GM18867 (cell line): ENCODE measurements around the gene OR52L1.
"Not testable (repeated sequence)": the region's sequence is repeated elsewhere in the genome, so short reads cannot be mapped to it uniquely, and the experiment has no call there.

Experiments
- ATAC-seq: cut with Tn5 transposase; IDR thresholded peaks from one replicate; pipeline ENCODE4 v1.9.1; 2021; ENCODE audit warnings: mild to moderate bottlenecking, moderate library complexity; ENCODE audit not compliant: unreplicated experiment

OR52L1 gene

DNA sequence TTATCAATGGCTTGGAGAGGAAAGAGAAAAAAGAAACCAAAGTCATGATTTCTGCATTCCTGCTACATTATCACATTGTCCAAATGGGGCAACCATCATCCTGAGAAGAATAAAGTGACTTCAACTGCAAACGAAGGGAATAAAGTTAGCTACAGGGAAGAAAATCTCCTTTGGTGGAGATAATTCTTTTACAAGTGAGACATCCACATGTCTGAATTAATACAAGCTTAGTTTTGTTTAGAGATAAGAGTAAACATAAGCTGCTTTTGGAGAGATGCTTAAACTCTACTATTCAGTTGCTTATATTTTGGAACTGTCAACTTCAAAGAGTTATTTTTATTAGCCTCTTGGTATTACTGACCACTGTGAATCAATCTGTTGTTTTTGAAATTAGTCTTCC lies at the start of gene OR52L1:
OR52L1 (minus strand) TSS at position 101 of the 400 bp plus-strand sequence; CDS start at position 46, 55 bp downstream.
- ATAC-seq: no peak

DNA sequence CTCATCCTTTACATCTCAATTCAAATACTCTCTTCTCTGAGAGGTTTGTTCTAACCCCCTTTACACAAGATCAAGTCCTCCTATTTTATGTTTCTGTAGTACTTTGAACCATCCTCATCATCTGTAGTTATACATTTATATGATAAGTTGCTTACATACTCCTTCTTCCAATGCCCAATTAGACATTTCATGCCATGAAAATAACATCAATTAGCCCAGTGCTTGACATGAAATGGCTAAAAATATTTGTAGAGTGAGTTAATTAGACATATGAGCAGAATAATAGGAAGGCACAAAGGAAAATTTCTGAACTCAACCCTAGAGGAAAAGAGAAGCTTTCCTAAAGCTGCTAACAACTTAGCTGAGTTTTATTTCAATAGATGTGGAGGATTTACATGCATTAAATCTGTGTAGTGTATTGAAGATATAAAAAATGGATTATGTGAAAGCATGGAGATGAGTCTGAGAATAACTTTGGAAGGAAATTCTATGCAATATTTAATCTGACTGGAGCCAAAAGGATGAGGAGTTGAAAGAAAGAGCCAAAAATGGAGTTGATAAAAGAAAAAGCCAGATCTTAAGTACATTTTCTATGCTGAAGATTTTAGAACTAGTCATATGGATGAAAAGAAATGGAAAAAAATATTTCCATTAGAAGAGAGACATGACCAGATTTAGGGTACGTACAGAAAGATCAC lies 44.1 kb upstream of the OR52L1 start, which contains the start of gene OR56A1:
OR56A1 (minus strand) TSS at position 51 of the 698 bp plus-strand sequence. CDS start 3,066 bp downstream, outside the sequence.
- ATAC-seq: no peak

DNA sequence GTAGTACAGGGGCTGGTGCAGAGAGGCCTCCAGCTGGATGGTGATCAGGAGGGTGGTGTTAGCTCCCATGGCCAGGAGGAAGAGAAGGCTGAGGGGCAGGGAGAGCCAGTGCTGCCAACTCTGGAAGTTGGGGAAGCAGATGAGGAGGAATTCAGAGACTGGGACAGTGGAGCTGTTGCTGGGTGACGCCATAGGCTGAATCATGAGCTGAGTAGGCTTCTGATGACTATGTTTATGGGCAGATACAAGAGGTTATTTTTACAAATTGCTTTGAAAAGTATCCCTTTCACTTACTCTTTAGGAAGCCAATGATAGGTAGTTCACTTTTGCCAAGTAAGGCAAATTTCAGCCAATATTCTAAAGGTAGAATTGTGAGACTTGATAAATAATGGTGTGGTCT lies 40.7 kb upstream of the OR52L1 start:
- no peak for ATAC-seq

DNA sequence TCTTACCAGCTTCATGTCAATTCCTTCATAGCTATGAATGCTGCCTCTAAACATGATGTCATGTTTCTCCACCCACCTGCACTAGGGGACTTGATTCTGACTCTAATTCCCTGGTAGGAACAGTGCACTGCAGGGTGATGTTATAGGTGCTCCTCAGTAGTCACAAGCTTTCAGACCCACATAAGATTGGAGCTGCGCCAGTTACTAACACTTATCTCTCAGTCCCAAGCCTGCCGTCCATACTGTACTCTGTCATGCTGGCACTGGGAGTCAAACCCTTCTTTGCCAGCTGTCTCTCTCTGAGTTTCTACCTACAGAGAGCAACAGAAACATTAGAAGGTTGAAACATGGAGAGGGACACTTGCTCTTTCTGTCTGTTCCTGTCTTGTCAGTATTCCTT lies 38.3 kb upstream of the OR52L1 start:
- no peak for ATAC-seq

DNA sequence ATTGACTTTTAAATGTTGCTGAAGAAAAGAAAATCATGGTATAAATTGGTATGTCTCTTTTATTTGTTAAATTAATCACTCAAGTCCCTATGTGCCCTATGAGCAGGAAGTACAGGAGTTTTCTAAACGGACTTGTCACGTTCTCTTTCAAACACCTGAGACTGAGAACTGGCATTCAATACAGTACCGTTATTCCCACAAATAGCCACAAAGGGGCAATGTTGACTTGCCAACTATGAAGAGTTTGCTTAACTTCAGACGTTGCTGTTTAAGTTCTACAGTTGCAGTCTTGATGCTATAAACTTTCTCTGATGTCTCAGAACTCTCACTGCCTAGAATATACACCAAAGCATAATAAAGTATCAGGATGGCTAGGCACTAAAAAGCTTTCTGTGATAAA lies 36.2 kb upstream of the OR52L1 start:
- ATAC-seq: no peak

DNA sequence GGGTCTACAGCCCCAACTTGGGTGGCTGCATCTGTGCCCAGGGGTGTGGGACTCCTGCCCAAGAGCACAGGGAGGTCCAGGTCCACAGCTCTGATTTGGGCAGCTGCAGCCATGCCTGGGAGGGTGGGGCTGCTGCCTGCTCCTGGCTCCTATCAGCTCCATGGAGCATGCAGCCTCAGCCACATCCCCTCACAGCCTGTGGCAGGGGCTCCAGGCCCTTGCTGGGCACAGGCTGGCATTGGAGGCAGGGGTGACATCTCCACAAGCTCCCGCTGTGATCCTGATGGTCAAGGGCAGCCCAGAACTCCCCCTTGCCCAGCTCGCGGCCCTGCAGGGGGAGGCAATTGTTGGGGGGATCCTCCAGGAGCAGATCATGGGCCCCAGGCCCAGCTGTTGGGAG lies 26.3 kb upstream of the OR52L1 start:
- ATAC-seq: no peak

DNA sequence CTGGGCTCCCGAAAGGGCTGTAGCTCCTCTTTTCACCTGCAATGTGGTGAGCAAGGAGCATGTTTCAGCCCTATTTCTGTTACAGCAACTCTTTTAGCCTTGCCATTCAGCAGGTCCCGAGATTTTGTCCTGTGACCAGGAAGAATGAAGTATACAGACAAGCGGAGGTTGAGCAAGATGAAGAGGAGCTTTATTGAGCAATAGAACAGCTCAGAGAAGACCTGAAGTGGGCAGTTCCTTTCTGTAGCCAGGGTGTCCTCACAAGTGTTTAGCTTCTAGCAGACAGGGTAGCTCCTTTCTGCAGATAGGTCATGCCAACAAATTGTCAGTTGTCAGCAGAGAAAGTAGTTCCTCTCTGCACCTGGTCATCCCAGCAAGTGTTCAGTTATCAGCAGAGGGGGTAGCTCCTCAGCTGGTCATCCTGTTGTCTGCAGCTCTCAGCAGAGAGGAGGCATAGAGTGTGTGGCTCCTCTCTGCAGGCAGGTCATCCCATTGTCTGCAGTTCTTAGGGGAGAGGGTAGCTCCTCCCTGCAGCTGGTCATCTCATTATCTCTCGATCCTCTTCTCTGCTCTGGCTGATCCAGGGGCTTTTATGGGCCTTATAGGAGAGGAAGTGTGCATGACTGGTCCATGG lies 25.4 kb upstream of the OR52L1 start:
- no peak for ATAC-seq

DNA sequence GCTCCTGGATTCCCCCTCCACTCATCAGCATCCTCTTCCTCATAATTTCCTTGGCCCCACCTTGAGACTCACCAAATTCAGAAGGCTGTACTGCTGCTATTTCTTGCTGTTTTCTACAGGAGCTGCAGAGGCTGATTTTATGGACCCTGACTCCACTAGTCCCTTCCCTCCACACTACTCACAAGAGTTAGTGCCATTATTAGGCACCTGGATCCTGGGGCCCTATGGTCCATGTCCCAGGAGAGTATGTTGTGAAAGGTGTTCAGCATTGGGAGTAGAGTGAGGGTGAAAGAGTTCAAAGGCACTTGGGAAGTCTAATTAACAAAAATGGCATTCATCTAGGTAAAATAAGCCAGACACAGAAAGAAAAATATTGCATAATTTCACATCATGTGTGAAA lies 20.1 kb upstream of the OR52L1 start, which contains the start of gene OR56A4:
OR56A4 (minus strand) TSS at position 101 of the 400 bp plus-strand sequence. CDS start 3,954 bp downstream, outside the sequence.
- ATAC-seq: no peak

DNA sequence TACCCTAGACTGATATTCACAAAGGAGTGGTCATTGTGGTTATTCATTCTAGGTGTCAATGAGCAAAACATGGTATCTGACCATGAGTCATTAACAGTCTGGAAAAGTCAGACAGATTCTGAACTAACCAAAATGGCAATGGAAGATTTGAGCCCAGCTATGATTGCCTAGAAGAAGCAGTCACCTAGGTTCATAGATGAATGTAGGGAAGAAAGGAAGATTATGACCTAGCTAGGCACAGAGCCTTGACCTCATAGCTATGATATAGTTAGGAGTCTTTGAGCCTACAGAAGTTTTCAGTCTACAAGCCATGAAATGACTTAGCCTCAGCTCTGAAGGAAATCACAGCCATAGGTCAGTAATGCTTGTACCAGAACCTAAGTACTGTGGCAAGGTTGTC lies 19.6 kb upstream of the OR52L1 start:
- ATAC-seq: no peak

DNA sequence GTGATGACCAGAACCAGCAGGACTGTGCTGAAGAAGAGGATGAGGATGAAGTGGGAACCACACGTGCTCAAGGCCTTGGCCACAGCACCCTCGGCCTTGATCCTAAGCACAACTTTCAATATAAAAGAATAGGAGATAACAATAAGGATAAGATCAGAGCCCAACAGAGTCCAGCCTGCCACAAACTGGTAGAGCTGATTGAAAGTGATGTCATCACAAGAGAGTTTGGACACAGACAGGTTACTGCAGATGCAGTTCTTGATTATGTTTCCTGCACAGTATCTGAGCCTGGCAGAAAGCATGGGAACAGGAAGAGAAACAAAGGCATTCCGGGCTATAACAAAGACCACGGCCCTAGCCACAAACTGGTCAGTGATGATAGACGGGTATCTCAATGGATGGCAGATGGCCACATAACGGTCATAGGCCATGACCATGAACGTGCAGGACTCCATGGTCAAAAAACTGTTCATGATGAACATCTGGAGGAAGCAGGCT lies 15.5 kb upstream of the OR52L1 start:
- no peak for ATAC-seq

DNA sequence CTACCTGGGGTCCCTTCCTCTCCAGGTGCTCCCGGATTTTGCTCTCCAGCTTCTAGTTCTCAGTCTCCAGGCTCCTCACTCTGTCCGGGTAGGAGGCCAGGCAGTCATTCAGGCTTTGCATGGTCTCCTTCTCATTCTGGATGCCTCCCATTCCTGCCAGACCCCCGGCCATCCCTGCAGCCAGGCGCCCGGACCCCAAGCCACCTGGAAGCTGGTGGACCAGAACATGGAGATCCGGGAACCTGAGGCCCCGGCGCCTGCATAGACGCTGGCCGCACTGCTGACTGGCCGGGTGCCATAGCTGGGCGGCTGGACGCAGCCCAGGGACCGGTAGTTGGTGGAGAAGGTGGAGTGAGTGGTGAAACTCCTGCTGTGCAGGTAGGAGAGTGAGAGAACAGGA lies 8.0 kb upstream of the OR52L1 start:
- ATAC-seq: no peak

DNA sequence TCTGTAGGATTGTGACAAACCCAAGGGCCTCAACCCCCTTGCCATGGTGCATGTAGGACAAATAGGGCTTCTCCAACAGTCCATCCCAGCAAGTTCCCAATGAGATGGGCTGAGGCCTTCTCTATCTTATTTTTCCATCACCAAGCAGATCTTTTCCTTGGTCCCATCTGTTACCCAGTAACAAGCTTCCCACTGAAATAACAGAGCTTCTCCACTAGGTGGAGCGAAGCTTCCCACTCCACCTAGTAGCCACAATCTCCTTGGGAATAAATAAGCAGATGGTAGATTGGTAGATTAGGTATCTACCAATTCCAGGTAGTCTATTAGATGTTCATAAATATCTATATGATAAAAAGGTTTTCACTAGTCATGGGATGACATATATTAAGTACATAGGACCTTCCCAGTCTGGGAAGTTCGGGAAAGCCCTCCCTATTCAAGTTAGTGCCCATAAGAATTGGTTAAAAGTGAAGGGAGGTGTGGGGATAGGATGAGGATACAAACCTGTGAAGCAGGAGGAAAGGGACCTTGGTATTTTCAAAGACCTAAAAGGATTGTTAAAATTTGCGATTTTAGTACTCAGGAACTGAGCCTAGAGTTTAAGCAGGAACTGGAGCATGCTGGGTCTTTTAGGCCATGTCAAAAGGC lies 5.9 kb upstream of the OR52L1 start:
- ATAC-seq: peak; percentile 48

DNA sequence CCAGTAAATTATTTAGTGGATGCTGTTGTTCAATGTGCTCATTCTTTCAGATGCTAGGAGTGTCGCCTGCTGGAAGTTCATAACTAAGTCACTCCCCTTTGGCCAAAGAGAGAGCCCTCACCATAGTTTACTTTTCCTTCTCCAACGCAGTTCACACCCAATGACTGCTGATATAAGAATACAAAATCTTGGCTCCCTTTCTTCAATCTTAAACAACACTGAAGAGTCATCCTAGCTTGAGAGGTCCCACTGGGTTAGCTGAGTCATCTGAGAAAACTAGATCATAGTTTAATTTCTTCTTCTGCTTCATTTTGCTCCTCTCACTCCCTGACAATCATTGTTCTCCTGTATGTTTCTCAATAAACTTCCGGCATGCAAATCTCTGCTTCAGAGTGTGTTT lies 5.4 kb upstream of the OR52L1 start:
- peak; percentile 6 for ATAC-seq

DNA sequence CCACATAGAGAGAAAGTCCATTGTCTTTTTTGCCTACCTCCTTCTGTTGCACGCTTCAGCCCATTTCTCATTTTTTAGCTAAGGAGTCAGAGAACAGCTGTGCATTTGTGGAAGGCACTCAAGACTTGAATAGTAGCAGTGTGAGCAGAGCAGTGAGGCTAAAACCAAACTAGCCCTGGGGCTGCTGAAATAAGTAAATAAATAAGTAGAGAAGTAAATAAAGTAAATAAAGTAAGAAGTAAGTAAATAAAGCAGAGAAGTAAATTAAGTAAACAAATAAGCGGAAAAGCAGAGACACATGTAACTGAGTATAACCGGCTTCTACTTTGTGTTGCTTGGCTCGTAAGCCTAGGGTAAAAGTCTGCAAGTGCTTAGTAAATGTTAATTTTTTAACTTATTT lies 2.4 kb upstream of the OR52L1 start:
- ATAC-seq: no peak

DNA sequence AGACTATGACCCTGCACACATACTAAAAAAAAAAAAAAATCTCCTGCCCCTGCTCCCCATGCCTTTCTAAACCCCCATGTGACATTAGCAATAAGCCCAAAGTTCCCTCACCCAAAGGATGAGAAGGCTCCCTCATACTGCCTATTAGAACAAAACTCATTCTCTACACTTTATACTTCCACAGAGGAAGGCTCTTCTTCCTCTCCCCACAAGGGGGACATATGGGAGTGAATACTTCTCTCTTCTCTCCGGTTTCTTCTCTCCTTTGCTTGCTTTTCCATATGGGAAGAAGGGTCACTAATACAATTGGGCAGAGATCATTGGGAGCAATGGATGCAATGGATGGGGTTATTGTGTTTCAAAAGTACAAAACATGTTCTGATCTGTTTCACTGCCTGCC lies 3.3 kb downstream of the OR52L1 start:
- no peak for ATAC-seq

DNA sequence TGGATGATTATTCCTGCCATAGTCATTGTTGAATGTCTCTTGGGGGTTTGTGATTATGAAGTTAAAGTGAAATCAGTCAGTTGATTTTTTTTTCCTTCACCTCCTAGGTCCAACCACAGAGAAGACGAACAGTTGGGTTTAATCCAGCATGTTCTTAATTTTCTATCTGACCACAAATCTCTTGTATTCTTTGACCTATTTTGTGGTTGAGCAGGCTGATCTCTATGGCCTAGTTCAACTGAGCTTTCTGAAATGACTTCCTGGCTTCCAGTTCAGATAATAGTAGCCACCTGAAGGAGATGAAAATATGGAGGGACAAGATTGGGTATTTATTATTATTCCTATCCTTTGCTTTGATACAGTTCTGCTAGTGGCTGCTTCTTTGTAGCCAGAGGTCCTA lies 13.3 kb downstream of the OR52L1 start:
- no peak for ATAC-seq

DNA sequence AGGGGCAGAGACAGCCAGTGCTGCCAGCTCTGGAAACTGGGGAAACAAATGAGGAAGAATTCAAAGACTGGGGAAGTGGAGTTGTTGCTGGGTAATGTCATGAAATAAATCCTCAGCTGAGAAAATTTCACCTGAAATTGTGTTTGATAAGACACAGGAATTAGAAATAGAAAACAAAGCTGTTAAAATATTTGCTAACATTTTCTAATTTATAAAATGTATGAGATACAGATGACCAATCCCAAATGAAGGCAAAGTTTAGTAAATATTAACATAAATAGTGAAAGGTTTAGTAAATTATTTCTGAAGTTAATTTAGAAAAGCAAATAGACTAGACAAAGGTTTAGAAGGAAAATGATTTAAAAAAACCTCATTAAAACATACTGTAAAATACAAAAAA lies 18.4 kb downstream of the OR52L1 start, which contains the start of gene OR56A5:
OR56A5 (minus strand) TSS at position 101 of the 400 bp plus-strand sequence; CDS start at position 101, 0 bp downstream.
- ATAC-seq: no peak

DNA sequence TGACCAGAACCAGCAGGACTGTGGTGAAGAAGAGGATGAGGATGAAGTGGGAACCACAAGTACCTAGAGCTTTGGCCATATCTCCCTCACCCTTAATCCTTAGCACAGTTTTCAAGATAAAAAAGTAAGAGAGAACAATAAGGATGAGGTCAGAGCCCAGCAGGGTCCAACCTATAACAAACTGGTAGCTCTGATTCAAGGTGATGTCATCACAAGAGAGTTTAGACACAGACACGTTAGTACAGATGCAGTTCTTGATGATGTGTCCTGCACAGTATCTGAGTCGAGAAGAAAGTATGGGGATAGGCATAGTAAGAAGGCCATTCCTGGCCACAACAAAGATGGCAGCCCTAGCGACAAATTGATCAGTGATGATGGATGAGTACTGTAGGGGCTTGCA lies 19.1 kb downstream of the OR52L1 start:
- ATAC-seq: no peak

DNA sequence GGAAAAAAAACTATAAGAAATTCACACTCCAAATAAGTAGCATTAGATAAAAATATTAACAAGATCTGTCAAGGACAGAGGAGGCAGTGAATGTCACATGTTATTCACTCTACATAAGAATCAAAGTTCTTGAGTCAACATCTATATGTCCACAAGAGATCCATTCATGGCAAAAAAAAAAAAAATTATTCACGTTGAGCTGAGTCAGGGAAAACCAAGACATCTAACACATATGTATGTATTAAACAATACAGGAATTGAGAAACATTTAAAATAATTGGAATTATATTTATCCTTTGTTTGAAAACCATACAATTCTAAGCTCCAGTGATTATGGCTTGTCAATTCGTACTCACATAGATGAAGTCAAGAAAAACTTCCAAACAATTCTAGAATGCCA lies 19.8 kb downstream of the OR52L1 start:
- ATAC-seq: no peak

DNA sequence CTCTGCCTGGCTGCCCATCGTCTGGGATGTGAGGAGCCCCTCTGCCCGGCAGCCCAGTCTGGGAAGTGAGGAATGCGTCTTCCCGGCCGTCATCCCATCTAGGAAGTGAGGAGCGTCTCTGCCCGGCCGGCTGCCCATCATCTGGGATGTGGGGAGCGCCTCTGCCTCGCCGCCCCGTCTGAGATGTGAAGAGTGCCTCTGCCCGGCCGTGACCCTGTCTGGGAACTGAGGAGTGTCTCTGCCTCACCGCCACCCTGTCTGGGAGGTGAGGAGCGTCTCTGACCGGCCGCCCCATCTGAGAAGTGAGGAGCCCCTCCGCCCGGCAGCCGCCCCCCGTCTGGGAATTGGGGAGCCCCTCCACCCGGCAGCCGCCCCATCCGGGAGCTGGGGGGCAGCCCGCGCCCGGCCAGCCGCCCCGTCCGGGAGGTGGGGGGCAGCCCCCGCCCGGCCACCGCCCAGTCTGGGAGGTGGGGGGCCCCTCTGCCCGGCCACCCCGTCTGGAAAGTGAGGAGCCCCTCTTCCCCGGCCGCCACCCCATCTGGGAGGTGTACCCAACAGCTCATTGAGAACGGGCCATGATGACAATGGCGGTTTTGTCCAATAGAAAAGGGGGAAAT lies 26.0 kb downstream of the OR52L1 start:
- ATAC-seq: not testable (repeated sequence)

DNA sequence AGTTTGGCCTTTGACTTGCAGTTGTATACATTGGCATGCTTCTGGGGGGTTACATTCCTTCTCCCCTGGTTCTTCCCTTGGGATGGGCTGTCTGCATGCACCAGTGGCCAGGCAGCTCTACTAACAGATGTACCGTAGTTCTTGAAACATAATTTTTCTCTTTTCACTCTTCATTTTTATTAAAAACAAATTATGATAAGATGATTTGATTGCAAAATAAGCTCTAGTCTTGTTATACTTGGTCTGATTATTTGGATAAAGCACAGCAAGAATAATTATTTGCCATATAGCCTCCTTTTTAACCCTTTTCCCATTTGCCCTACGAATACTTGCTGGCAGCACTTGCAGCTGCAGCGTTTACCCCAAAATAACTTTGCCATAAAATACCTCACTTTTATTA lies 31.2 kb downstream of the OR52L1 start:
- no peak for ATAC-seq
